ENCODE results near the gene RNH1. TPM values are rescaled to one million over a fixed set of nuclear protein-coding genes. Genes with fewer than 3 reads are reported as not detected.

The RNH1 gene
- total and polyA plus RNA-seq, 2 of the 8 experiments (the other 6 are each of a cell fraction or from before 2014, with no cell fraction given): 48.7 to 49.8 TPM

GRCh38 chr11:489610-490185 lies 17.3 kb downstream of the RNH1 start (continued):
- TF ChIP-seq CTBP2 (IDR thresholded peaks at IDR 0.05; ENCODE audit: borderline replicate concordance, insufficient read depth, insufficient read length, low read length) (no peak), FOSL1 (IDR thresholded peaks at IDR 0.05; ENCODE audit: insufficient read depth, low read depth, low read length) (no peak), TCF12 (IDR thresholded peaks at IDR 0.05; ENCODE audit: low read depth, low read length) (no peak), TAF7 (optimal IDR thresholded peaks at IDR 0.05; ENCODE audit: borderline replicate concordance, low read depth, low read length) (no peak), CHD1 (IDR thresholded peaks at IDR 0.05; ENCODE audit: low read depth, low read length) (no peak), CBX5 (IDR thresholded peaks at IDR 0.05; ENCODE audit: low read depth, low read length) (no peak), MAFK (IDR thresholded peaks at IDR 0.05; ENCODE audit: low read depth, low read length) (no peak)

Data from H1 (cell line).